ENCODE results near the gene PNMA8C.

GRCh38 chr19:46408664-46409039, 20.1 kb downstream of the PNMA8C start:
- no peak for TF ChIP-seq CTCF (IDR thresholded peaks at IDR 0.05; ENCODE audit: extremely low read depth in 1 of 2, insufficient read depth in 1 of 2, low read depth in 1 of 2, low read length in 2 of 2)
- no peak for TF ChIP-seq POLR2AphosphoS5 (IDR thresholded peaks at IDR 0.05; ENCODE audit: insufficient read depth, low read depth, low read length)
- TF ChIP-seq POLR2A (IDR thresholded peaks at IDR 0.05; ENCODE audit: low read depth, low read length), result no peak
